ENCODE data around the gene ECD. TPM values are rescaled to one million over a fixed set of nuclear protein-coding genes. Genes with fewer than 3 reads are reported as not detected.

The ECD gene
- polyA plus RNA-seq, 1 donor from 2014 or later = 30.0 TPM

GRCh38 chr10:73168465-73168803, 626 bp upstream of the ECD start:
- Histone ChIP-seq H3K36me3 (ENCODE audit: insufficient read depth, low read length) (peaks cover 3% of the 10 kb centered on the region), H3K9ac (ENCODE audit: low read length) (peak overlapping the region; percentile 97), H3F3A (ENCODE audit: insufficient read depth, low read length, poor library complexity, severe bottlenecking) (peaks cover 5% of the 10 kb centered on the region), H3K79me2 (replicated peaks; ENCODE audit: insufficient read depth, low read length) (peaks cover 43% of the 10 kb centered on the region), H3K4me3 (ENCODE audit: low read length) (peak overlapping the region; percentile 90), H3K27me3 (ENCODE audit: insufficient read depth, low read depth, low read length) (no peaks in the 10 kb centered on the region), H3K4me2 (ENCODE audit: low read length) (peak overlapping the region; percentile 94), H3K9me2 (ENCODE audit: insufficient read depth, low read length) (no peaks in the 10 kb centered on the region), H3K9me3 (ENCODE audit: low read length) (no peaks in the 10 kb centered on the region), H2AFZ (ENCODE audit: low read depth, low read length) (peak overlapping the region; percentile 85), H4K20me1 (ENCODE audit: insufficient read depth) (no peaks in the 10 kb centered on the region), H3K27ac (ENCODE audit: low read length) (peak overlapping the region; percentile 98)
- no peak for TF ChIP-seq TAF1 (IDR thresholded peaks at IDR 0.05; ENCODE audit: low read depth)
- TF ChIP-seq EZH2 (IDR thresholded peaks at IDR 0.05; ENCODE audit: borderline replicate concordance, insufficient read depth, low read length, poor library complexity, severe bottlenecking) = no peak
- TF ChIP-seq REST (IDR thresholded peaks at IDR 0.05; ENCODE audit: borderline replicate concordance) = peak; percentile 81
- no peak for TF ChIP-seq POLR2AphosphoS5 (IDR thresholded peaks at IDR 0.05)
- TF ChIP-seq RAD21 (conservative IDR thresholded peaks at IDR 0.05) = no peak

GRCh38 chr10:73167458-73167782, 388 bp downstream of the ECD start:
- no peaks in the 10 kb centered on the region for H4K20me1 ChIP-seq (ENCODE audit: insufficient read depth)
- H2AFZ ChIP-seq (ENCODE audit: low read depth, low read length) = peak overlapping the region; percentile 85
- no peaks in the 10 kb centered on the region for H3K27me3 ChIP-seq (ENCODE audit: insufficient read depth, low read depth, low read length)
- TF ChIP-seq EP300 (conservative IDR thresholded peaks at IDR 0.05; ENCODE audit: poor library complexity, severe bottlenecking) = no peak
- TF ChIP-seq MXI1 (conservative IDR thresholded peaks at IDR 0.05; ENCODE audit: poor library complexity, severe bottlenecking) = no peak
- no peak for TF ChIP-seq RAD21 (conservative IDR thresholded peaks at IDR 0.05)
- TF ChIP-seq EZH2 (IDR thresholded peaks at IDR 0.05; ENCODE audit: borderline replicate concordance, insufficient read depth, low read length, poor library complexity, severe bottlenecking) = no peak
- TF ChIP-seq SMC3 (conservative IDR thresholded peaks at IDR 0.05; ENCODE audit: poor library complexity) = no peak
- TF ChIP-seq POLR2AphosphoS5 (IDR thresholded peaks at IDR 0.05) = no peak
- TF ChIP-seq TAF1 (IDR thresholded peaks at IDR 0.05; ENCODE audit: low read depth) = no peak
- TF ChIP-seq CTCF (IDR thresholded peaks at IDR 0.05; ENCODE audit: poor library complexity, severe bottlenecking) = no peak
- no peak for TF ChIP-seq REST (IDR thresholded peaks at IDR 0.05; ENCODE audit: borderline replicate concordance)
- H3K4me2 ChIP-seq (ENCODE audit: low read length) = peak overlapping the region; percentile 72
- peak overlapping the region; percentile 97 for H3K9ac ChIP-seq (ENCODE audit: low read length)
- H3K9me3 ChIP-seq (ENCODE audit: low read length) = no peaks in the 10 kb centered on the region
- H3K27ac ChIP-seq (ENCODE audit: low read length) = peak overlapping the region; percentile 98
- peaks cover 5% of the 10 kb centered on the region for H3F3A ChIP-seq (ENCODE audit: insufficient read depth, low read length, poor library complexity, severe bottlenecking)
- peak overlapping the region; percentile 90 for H3K4me3 ChIP-seq (ENCODE audit: low read length)
- H3K9me2 ChIP-seq (ENCODE audit: insufficient read depth, low read length) = no peaks in the 10 kb centered on the region
- peaks cover 5% of the 10 kb centered on the region for H3K36me3 ChIP-seq (ENCODE audit: insufficient read depth, low read length)
- peaks cover 51% of the 10 kb centered on the region for H3K79me2 ChIP-seq (replicated peaks; ENCODE audit: insufficient read depth, low read length)
